Skin of body (tissue), 2 donors: ENCODE results near the gene ANKRD23. TPM values are rescaled to one million over a fixed set of nuclear protein-coding genes. Genes with fewer than 3 reads are reported as not detected.
"Not testable (repeated sequence)": the region's sequence is repeated elsewhere in the genome, so short reads cannot be mapped to it uniquely, and the experiment has no call there.

Source experiments
- DNase-seq: peaks from one replicate; lab custom pipeline; 2025; lab: John Stamatoyannopoulos, UW
- total RNA-seq: library from RNA; depleted of rRNA; stranded (reverse); fragments of >200 nt; gene quantifications from one replicate; pipeline ENCODE4 v1.2.3, GENCODE V29; 2014

Gene ANKRD23
- total RNA-seq, 1 donor from 2014 or later, result 7.2 TPM

- DNase-seq, result no peak
These were observed 26.8 kb downstream of the ANKRD23 start for GRCh38 chr2:96816836-96817702.

- peak; percentile 85 for DNase-seq
These were observed 27.5 kb downstream of the ANKRD23 start, which contains the start of gene CNNM3 for GRCh38 chr2:96816127-96816835. Gene CNNM3 (plus strand): TSS chr2:96816268. CDS start chr2:96816278, 10 bp downstream.

- DNase-seq, result peak; percentile 57
These were observed 28.3 kb downstream of the ANKRD23 start for GRCh38 chr2:96815326-96816126.

- no peak for DNase-seq
These were observed 30.2 kb downstream of the ANKRD23 start for GRCh38 chr2:96813656-96814055.

- peak; percentile 59 for DNase-seq
These were observed 31.9 kb downstream of the ANKRD23 start for GRCh38 chr2:96811917-96812316.

- DNase-seq, result no peak
These were observed 33.0 kb downstream of the ANKRD23 start for GRCh38 chr2:96810783-96811192.

- DNase-seq, result no peak
These were observed 33.7 kb downstream of the ANKRD23 start for GRCh38 chr2:96809951-96810782.

- no peak for DNase-seq
These were observed 34.5 kb downstream of the ANKRD23 start for GRCh38 chr2:96809216-96809882.

- DNase-seq, result no peak
These were observed 35.5 kb downstream of the ANKRD23 start for GRCh38 chr2:96808176-96808837.

GRCh38 chr2:96807127-96807471 lies 36.7 kb downstream of the ANKRD23 start:
- no peak for DNase-seq

- DNase-seq, result no peak
These were observed 37.2 kb downstream of the ANKRD23 start for GRCh38 chr2:96806468-96807126.

GRCh38 chr2:96805946-96806345 lies 37.9 kb downstream of the ANKRD23 start:
- not testable (repeated sequence) for DNase-seq

GRCh38 chr2:96804986-96805385 lies 38.8 kb downstream of the ANKRD23 start:
- DNase-seq, result no peak

GRCh38 chr2:96802721-96803120 lies 41.1 kb downstream of the ANKRD23 start:
- no peak for DNase-seq

- no peak for DNase-seq
These were observed 41.8 kb downstream of the ANKRD23 start for GRCh38 chr2:96801786-96802595.

- DNase-seq, result peak; percentile 22
These were observed 42.6 kb downstream of the ANKRD23 start for GRCh38 chr2:96801005-96801785.
